ENCODE measurements around the gene SEMA4G. TPM values are rescaled to one million over a fixed set of nuclear protein-coding genes. Genes with fewer than 3 reads are reported as not detected.
A peak's percentile ranks its signal among the peaks of the same experiment; 100 is the strongest.

SEMA4G gene
- total and polyA plus RNA-seq, 2 of the 13 experiments (the other 11 are each of a cell fraction or from before 2014, with no cell fraction given), result 46.2 to 207 TPM

DNA sequence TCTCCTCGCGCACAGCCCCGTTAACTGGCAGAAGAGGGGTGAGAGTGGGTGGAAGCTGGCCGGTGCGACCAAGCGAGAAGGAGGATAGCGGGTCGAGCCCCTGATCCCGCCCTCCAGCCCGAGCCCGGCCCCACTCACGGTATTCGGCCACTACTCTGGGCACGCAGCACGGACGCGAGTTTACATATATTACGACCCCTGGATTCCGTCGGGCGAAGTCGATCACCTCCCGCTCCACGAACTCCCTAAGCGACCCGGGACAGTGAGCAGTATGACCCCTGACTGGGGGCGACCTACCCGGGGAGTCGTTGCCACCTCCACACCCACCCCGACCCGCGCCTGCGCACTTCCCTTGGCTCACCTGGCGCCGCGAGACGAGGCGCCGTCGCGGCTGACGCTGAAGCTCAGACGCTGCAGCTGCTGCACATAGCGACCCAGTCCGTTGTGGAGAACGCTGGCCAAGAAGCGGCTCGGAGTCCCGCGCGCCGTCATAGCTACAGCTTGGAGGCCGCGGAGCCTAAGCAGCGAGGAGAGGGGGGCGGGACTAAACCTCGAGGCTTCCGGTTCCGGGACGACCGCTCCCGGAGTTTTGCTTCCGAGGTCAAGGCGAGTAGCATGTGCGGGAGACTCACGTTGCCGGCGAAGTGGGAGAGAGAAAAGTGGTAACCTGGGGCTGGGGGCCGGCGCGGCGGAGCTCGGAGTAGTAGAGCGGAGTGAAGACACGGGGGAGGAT lies 17.8 kb downstream of the SEMA4G start, which contains the start of the genes MRPL43 and TWNK (continued):
- TF ChIP-seq ZMAT3 (CRISPR knock-in tag; conservative IDR thresholded peaks at IDR 0.05) (no peak), ZFY (CRISPR knock-in tag; IDR thresholded peaks at IDR 0.05) (peak; percentile 92), CC2D1A (CRISPR knock-in tag; IDR thresholded peaks at IDR 0.05) (no peak), MED8 (CRISPR knock-in tag; IDR thresholded peaks at IDR 0.05; ENCODE audit: insufficient replicate concordance) (peak; percentile 47), RNF2 (conservative IDR thresholded peaks at IDR 0.05; ENCODE audit: low read depth) (peak; percentile 85), ZNF460 (CRISPR knock-in tag; IDR thresholded peaks at IDR 0.05; ENCODE audit: borderline replicate concordance) (no peak), HOXA9 (CRISPR knock-in tag; IDR thresholded peaks at IDR 0.05; ENCODE audit: borderline replicate concordance) (peak; percentile 94), TOPORS (CRISPR knock-in tag; IDR thresholded peaks at IDR 0.05) (peak; percentile 92), HOXA7 (CRISPR knock-in tag; IDR thresholded peaks at IDR 0.05) (0 out of 2 replicates have a peak, but pooled peaks have one; percentile 40), PRPF4 (IDR thresholded peaks at IDR 0.05; ENCODE audit: low read depth, low read length, poor library complexity, severe bottlenecking) (no peak), KLF16 (CRISPR knock-in tag; IDR thresholded peaks at IDR 0.05) (peak in 1 of 2 experiments; percentile 66; a peak in 1 of 4 replicates), ZMYM3 (CRISPR knock-in tag; IDR thresholded peaks at IDR 0.05) (peak; percentile 24; the same call in 1 of the 2 replicates), FOXA1 (IDR thresholded peaks at IDR 0.05) (no peak), FOXA1 (CRISPR knock-in tag; IDR thresholded peaks at IDR 0.05) (no peak), SP5 (CRISPR knock-in tag; IDR thresholded peaks at IDR 0.05; ENCODE audit: borderline replicate concordance, low read depth) (no peak), ZNF20 (CRISPR knock-in tag; IDR thresholded peaks at IDR 0.05) (peak; percentile 33; the same call in 1 of the 2 replicates), ZKSCAN5 (CRISPR knock-in tag; IDR thresholded peaks at IDR 0.05) (no peak), ZNF629 (CRISPR knock-in tag; conservative IDR thresholded peaks at IDR 0.05) (0 out of 2 replicates have a peak, but pooled peaks have one; percentile 4), HMGA1 (CRISPR knock-in tag; conservative IDR thresholded peaks at IDR 0.05) (no peak)
- TF ChIP-seq, protein P1, sequence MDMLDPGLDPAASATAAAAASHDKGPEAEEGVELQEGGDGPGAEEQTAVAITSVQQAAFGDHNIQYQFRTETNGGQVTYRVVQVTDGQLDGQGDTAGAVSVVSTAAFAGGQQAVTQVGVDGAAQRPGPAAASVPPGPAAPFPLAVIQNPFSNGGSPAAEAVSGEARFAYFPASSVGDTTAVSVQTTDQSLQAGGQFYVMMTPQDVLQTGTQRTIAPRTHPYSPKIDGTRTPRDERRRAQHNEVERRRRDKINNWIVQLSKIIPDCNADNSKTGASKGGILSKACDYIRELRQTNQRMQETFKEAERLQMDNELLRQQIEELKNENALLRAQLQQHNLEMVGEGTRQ (IDR thresholded peaks at IDR 0.05; ENCODE audit: low read depth, low read length), result no peak
- TF ChIP-seq, protein P1 (CRISPR knock-in tag; IDR thresholded peaks at IDR 0.05; ENCODE audit: borderline replicate concordance), result no peak
- TF ChIP-seq, protein P2, sequence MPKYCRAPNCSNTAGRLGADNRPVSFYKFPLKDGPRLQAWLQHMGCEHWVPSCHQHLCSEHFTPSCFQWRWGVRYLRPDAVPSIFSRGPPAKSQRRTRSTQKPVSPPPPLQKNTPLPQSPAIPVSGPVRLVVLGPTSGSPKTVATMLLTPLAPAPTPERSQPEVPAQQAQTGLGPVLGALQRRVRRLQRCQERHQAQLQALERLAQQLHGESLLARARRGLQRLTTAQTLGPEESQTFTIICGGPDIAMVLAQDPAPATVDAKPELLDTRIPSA (CRISPR knock-in tag; IDR thresholded peaks at IDR 0.05; ENCODE audit: borderline replicate concordance), result peak; percentile 96; the same call in 1 of the 2 replicates
- TF ChIP-seq, protein P3, sequence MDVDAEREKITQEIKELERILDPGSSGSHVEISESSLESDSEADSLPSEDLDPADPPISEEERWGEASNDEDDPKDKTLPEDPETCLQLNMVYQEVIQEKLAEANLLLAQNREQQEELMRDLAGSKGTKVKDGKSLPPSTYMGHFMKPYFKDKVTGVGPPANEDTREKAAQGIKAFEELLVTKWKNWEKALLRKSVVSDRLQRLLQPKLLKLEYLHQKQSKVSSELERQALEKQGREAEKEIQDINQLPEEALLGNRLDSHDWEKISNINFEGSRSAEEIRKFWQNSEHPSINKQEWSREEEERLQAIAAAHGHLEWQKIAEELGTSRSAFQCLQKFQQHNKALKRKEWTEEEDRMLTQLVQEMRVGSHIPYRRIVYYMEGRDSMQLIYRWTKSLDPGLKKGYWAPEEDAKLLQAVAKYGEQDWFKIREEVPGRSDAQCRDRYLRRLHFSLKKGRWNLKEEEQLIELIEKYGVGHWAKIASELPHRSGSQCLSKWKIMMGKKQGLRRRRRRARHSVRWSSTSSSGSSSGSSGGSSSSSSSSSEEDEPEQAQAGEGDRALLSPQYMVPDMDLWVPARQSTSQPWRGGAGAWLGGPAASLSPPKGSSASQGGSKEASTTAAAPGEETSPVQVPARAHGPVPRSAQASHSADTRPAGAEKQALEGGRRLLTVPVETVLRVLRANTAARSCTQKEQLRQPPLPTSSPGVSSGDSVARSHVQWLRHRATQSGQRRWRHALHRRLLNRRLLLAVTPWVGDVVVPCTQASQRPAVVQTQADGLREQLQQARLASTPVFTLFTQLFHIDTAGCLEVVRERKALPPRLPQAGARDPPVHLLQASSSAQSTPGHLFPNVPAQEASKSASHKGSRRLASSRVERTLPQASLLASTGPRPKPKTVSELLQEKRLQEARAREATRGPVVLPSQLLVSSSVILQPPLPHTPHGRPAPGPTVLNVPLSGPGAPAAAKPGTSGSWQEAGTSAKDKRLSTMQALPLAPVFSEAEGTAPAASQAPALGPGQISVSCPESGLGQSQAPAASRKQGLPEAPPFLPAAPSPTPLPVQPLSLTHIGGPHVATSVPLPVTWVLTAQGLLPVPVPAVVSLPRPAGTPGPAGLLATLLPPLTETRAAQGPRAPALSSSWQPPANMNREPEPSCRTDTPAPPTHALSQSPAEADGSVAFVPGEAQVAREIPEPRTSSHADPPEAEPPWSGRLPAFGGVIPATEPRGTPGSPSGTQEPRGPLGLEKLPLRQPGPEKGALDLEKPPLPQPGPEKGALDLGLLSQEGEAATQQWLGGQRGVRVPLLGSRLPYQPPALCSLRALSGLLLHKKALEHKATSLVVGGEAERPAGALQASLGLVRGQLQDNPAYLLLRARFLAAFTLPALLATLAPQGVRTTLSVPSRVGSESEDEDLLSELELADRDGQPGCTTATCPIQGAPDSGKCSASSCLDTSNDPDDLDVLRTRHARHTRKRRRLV (CRISPR knock-in tag; IDR thresholded peaks at IDR 0.05), result peak; percentile 63; the same call in 1 of the 2 replicates
